GM12801 (cell line): ENCODE results near the gene CDC42EP5.

ENCODE experiments used
- CTCF ChIP-seq: IDR thresholded peaks from one replicate; pipeline ENCODE4 v1.5.1; 2011; ENCODE audit warnings: control low read depth; ENCODE audit not compliant: insufficient read length; ENCODE audit errors: extremely low read depth

The CDC42EP5 gene

GRCh38 chr19:54434873-54435214 is 38.3 kb downstream of the CDC42EP5 start:
- no peak for TF ChIP-seq CTCF

- TF ChIP-seq CTCF: no peak
These were observed 38.8 kb downstream of the CDC42EP5 start for GRCh38 chr19:54434112-54434872.

- no peak for TF ChIP-seq CTCF
These were observed 39.4 kb downstream of the CDC42EP5 start for GRCh38 chr19:54433697-54434096.

DNA sequence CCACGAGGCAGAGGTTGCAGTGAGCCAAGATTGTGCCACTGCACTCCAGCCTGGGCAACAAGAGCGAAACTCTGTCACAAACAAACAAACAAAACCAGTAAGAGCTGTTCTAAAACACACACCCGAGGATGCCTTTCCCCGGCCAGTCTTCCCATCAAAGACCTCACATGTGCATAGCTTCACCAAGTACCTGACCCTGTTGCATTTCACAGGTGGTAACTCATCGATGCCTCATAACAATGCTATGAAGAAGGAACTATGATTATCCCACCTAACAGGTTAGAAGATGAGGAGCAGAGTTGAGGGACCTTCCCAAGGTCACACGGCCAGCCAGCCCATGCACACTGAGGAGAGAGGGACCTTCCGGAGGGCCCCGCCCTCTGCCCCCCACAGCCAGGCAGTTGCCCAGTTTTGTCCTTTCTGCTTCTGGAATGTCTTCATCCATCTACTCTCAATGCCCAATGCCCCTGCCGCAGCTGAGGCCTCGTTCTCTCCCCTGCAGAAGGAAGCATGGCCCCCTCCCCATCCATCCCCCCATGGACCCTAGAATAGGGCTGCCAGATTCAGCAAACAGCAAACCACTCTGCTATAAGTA is 40.9 kb downstream of the CDC42EP5 start:
- no peak for TF ChIP-seq CTCF

GRCh38 chr19:54431255-54431838 is 41.7 kb downstream of the CDC42EP5 start:
- TF ChIP-seq CTCF: no peak

- TF ChIP-seq CTCF: no peak
These were observed 42.5 kb downstream of the CDC42EP5 start for GRCh38 chr19:54430306-54431254.

DNA sequence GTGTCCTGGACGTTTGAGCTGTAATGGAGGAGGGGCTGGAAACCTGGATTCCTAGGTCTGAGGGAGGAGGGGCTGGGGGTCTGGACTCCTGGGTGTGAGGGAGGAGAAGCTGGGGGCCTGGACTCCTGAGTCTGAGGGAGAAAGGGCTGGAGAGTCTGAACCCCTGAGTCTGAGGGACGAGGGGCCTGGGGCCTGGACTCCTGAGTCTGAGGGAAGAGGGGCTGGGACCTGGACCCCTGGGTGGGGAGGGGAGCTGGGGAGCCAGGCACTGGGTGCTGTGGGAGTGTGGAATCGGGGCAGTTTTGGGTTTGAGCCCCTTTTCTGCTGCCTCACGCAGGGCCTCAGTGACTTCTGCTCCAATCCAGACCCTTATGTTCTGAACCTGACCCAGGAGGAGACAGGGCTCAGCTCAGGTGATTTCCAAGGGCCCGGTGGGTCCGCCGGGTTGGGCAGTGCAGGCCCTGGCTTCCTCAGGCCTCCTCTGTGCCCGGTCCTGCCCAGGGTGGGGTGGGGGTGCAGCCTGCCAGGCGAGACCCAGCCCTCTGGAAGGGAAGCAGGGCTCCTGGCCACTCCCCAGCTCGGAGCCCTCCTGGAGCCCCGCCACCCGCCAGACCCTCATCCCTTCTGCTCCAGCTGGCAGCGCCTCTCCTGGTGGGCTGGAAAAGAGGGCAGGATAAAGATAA is 43.4 kb downstream of the CDC42EP5 start:
- TF ChIP-seq CTCF: no peak
